SK-N-MC (cell line): ENCODE results near the gene BTBD17.

Experiments used
- EZH2 ChIP-seq: fragments of 200-600 bp; sonication (generic); IDR thresholded peaks from one replicate; pipeline ENCODE4 v1.6.1; 2017; ENCODE audit warnings: antibody characterized with exemption
- FOXP2 ChIP-seq: optimal IDR thresholded peaks from 2 replicates; pipeline ENCODE3; 2011; ENCODE audit warnings: mild to moderate bottlenecking, moderate library complexity; ENCODE audit not compliant: insufficient read depth; ENCODE audit errors: extremely low read length, control extremely low read depth
- POLR2AphosphoS5 ChIP-seq: IDR thresholded peaks from 2 replicates; pipeline ENCODE4 v1.6.1; 2012; ENCODE audit warnings: mild to moderate bottlenecking, low read depth, low read length, borderline replicate concordance

DNA sequence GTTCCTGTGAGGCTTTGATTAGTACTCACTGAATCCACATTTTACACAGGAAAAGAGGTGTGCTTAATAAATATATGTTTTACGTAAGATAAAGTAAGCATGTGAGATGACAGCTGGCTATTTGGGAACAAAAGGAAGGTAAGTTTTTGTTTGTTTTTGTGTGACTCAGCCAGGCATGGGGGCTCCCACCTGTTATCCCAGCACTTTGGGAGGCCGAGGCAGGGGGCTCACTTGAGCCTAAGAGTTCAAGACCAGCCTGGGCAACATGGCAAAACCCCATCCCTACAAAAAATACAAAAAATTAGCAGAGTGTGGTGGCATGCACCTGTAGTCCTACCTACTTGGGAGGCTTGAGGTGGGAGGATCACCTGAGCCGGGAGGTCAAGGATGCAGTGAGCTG lies 23.5 kb upstream of the BTBD17 start:
- TF ChIP-seq EZH2, result no peak
- TF ChIP-seq POLR2AphosphoS5, result no peak
- TF ChIP-seq FOXP2, result no peak
